HepG2 (cell line): ENCODE results near the gene ZNF281. TPM values are rescaled to one million over a fixed set of nuclear protein-coding genes. Genes with fewer than 3 reads are reported as not detected.

Experiments used
- CC2D1A ChIP-seq: sonication (generic); formaldehyde crosslinking; IDR thresholded peaks from 2 replicates; pipeline ENCODE4 v1.8.1; 2023; ENCODE audit warnings: mild to moderate bottlenecking, missing genetic modification reagents
- CHD4 ChIP-seq: fragments of 200-600 bp; sonication (generic); IDR thresholded peaks from 2 replicates; pipeline ENCODE4 v1.7.0; 2017; ENCODE audit warnings: mild to moderate bottlenecking, low read length, borderline replicate concordance
- GATAD2A ChIP-seq: IDR thresholded peaks from 2 replicates; pipeline ENCODE4 v1.6.1; 2016
- HOXA5 ChIP-seq: sonication (generic); formaldehyde crosslinking; IDR thresholded peaks from 2 replicates; pipeline ENCODE4 v1.4.0; 2020; ENCODE audit warnings: missing genetic modification reagents
- KLF6 ChIP-seq: IDR thresholded peaks from 2 replicates; pipeline ENCODE4 v1.8.0; 2016; ENCODE audit warnings: missing biosample characterization, missing genetic modification reagents
- KMT2B ChIP-seq: IDR thresholded peaks from 2 replicates; pipeline ENCODE4 v1.6.1; 2016; ENCODE audit warnings: missing genetic modification reagents, missing compliant biosample characterization
- MBD4 ChIP-seq: IDR thresholded peaks from 2 replicates; pipeline ENCODE4 v1.6.1; 2012; ENCODE audit warnings: low read length, inconsistent platforms, borderline replicate concordance
- NFIC ChIP-seq: IDR thresholded peaks from 2 replicates; pipeline ENCODE4 v1.6.1; 2012; ENCODE audit warnings: mild to moderate bottlenecking, low read length, inconsistent platforms
- NFKBIZ ChIP-seq: IDR thresholded peaks from 2 replicates; pipeline ENCODE4 v1.6.1; 2018; ENCODE audit warnings: missing genetic modification reagents, missing compliant biosample characterization
- PTBP1 ChIP-seq: fragments of 200-400 bp; formaldehyde crosslinking; IDR thresholded peaks from 2 replicates; pipeline ENCODE4 v1.6.1; 2018; ENCODE audit warnings: low read length, low read depth; ENCODE audit not compliant: poor library complexity, severe bottlenecking
- RBM22 ChIP-seq: fragments of 200-400 bp; formaldehyde crosslinking; optimal IDR thresholded peaks from 2 replicates; pipeline ENCODE3; 2017; ENCODE audit warnings: mild to moderate bottlenecking, low read length, moderate library complexity
- REL ChIP-seq: sonication (generic); formaldehyde crosslinking; conservative IDR thresholded peaks from 2 replicates; pipeline ENCODE4 v1.8.0; 2022; ENCODE audit warnings: mild to moderate bottlenecking, missing genetic modification reagents, moderate library complexity
- REPIN1 ChIP-seq: sonication (generic); formaldehyde crosslinking; IDR thresholded peaks from 2 replicates; pipeline ENCODE4 v1.8.0; 2022; ENCODE audit warnings: missing genetic modification reagents, low read depth, mild to moderate bottlenecking, borderline replicate concordance
- SYNCRIP ChIP-seq: fragments of 200-400 bp; formaldehyde crosslinking; IDR thresholded peaks from 2 replicates; pipeline ENCODE4 v1.6.1; 2018; ENCODE audit warnings: mild to moderate bottlenecking, low read depth, low read length; ENCODE audit not compliant: insufficient read depth
- TFDP1 ChIP-seq: IDR thresholded peaks from 2 replicates; pipeline ENCODE4 v1.6.1; 2016; ENCODE audit warnings: missing compliant biosample characterization, missing genetic modification reagents, borderline replicate concordance
- ZBTB14 ChIP-seq: sonication (generic); formaldehyde crosslinking; IDR thresholded peaks from 2 replicates; pipeline ENCODE4 v1.4.0; 2020; ENCODE audit warnings: missing genetic modification reagents
- ZNF510 ChIP-seq: sonication (generic); formaldehyde crosslinking; IDR thresholded peaks from 2 replicates; pipeline ENCODE4 v1.4.0; 2020; ENCODE audit warnings: low read depth, mild to moderate bottlenecking, missing genetic modification reagents
- ZNF562 ChIP-seq: sonication (generic); formaldehyde crosslinking; IDR thresholded peaks from 2 replicates; pipeline ENCODE4 v1.8.0; 2022; ENCODE audit warnings: missing genetic modification reagents, borderline replicate concordance
- ZNF674 ChIP-seq: sonication (generic); formaldehyde crosslinking; IDR thresholded peaks from 2 replicates; pipeline ENCODE4 v1.5.0; 2020; ENCODE audit warnings: low read depth, mild to moderate bottlenecking, missing genetic modification reagents
- ZSCAN29 ChIP-seq: sonication (generic); formaldehyde crosslinking; conservative IDR thresholded peaks from 2 replicates; pipeline ENCODE4 v1.4.0; 2020; ENCODE audit warnings: mild to moderate bottlenecking, missing genetic modification reagents
- polyA plus RNA-seq, 8 experiments: library from polyadenylated mRNA; depleted of rRNA in 3 of 8; stranded (reverse) in 7 of 8; unstranded in 1 of 8; fragments of >200 nt; fragmentation: Illumina TruSeq in 4 of 8; extraction: Trizol in 4 of 8; gene quantifications; 2 replicates each; pipeline versions ENCODE4 v1.2.1 to v1.2.3, GENCODE V29; 2011 to 2016; ENCODE audit warnings: low read depth in 4 of 8, missing spikeins in 1 of 8, mixed read lengths in 1 of 8; ENCODE audit not compliant: insufficient read depth in 1 of 8
- total RNA-seq, 5 experiments: library from RNA; depleted of rRNA; stranded (reverse); fragments of >200 nt; fragmentation: Illumina TruSeq; extraction: Trizol; gene quantifications; 2 replicates each; pipeline ENCODE4 v1.2.3, GENCODE V29; 2016; ENCODE audit warnings: low read depth in 1 of 5
- TF ChIP-seq, protein P1 (sequence below): sonication (generic); formaldehyde crosslinking; IDR thresholded peaks from 2 replicates; pipeline ENCODE4 v1.5.0; 2020; ENCODE audit warnings: mild to moderate bottlenecking, missing genetic modification reagents, borderline replicate concordance
- TF ChIP-seq, protein P2 (sequence below): sonication (generic); formaldehyde crosslinking; IDR thresholded peaks from 2 replicates; pipeline ENCODE4 v1.4.0; 2020; ENCODE audit warnings: missing genetic modification reagents, borderline replicate concordance

Gene ZNF281
- total and polyA plus RNA-seq, 2 of the 13 experiments (the other 11 are each of a cell fraction or from before 2014, with no cell fraction given): 7.7 to 20.6 TPM

DNA sequence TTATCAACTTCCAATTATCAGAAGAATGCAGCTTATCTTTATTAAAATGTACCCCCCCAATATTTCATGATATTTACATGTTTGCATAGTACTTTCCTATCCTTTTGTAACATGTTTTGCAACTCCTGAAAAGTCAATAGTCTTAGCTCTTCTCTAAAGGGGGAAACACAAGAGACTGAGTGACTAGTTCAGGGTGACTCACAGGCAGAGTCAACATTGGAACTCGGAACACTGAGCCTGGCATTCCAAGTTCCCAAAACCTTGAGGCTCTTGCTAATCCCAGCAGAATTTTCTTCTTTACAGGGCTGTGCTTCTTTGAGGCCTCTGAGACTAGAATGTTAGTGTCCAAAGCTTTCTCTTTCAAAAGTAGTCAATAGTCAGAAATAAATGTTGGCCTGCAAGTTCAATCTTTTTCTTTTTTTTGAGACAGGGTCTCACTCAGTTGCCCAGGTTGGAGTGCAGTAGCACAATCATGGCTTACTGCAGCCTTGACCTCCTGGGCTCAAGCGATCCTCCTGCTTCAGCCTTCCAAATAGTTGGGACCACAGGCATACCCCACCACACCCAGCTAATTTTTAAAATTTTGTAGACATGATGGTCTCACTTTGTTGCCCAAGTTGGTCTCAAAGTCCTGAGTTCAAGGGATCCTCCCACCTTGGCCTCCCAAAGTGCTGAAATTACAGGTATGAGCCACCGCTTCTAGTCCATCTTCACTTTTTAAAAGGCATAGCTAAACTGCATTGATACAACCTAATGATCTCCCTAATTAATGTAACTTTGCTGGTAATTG is 37.5 kb downstream of the ZNF281 start (continued):
- TF ChIP-seq, protein P1, sequence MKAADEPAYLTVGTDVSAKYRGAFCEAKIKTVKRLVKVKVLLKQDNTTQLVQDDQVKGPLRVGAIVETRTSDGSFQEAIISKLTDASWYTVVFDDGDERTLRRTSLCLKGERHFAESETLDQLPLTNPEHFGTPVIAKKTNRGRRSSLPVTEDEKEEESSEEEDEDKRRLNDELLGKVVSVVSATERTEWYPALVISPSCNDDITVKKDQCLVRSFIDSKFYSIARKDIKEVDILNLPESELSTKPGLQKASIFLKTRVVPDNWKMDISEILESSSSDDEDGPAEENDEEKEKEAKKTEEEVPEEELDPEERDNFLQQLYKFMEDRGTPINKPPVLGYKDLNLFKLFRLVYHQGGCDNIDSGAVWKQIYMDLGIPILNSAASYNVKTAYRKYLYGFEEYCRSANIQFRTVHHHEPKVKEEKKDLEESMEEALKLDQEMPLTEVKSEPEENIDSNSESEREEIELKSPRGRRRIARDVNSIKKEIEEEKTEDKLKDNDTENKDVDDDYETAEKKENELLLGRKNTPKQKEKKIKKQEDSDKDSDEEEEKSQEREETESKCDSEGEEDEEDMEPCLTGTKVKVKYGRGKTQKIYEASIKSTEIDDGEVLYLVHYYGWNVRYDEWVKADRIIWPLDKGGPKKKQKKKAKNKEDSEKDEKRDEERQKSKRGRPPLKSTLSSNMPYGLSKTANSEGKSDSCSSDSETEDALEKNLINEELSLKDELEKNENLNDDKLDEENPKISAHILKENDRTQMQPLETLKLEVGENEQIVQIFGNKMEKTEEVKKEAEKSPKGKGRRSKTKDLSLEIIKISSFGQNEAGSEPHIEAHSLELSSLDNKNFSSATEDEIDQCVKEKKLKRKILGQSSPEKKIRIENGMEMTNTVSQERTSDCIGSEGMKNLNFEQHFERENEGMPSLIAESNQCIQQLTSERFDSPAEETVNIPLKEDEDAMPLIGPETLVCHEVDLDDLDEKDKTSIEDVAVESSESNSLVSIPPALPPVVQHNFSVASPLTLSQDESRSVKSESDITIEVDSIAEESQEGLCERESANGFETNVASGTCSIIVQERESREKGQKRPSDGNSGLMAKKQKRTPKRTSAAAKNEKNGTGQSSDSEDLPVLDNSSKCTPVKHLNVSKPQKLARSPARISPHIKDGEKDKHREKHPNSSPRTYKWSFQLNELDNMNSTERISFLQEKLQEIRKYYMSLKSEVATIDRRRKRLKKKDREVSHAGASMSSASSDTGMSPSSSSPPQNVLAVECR (CRISPR knock-in tag): peak; percentile 40; the same call in 1 of the 2 replicates
- TF ChIP-seq ZNF674 (CRISPR knock-in tag) (no peak), CC2D1A (CRISPR knock-in tag) (no peak), ZNF510 (no peak), KLF6 (peak; percentile 71; the same call in 1 of the 2 replicates), PTBP1 (no peak), NFKBIZ (peak; percentile 80; the same call in 1 of the 2 replicates), RBM22 (no peak), MBD4 (peak; percentile 83), REL (CRISPR knock-in tag) (0 out of 2 replicates have a peak, but pooled peaks have one; percentile 29), NFIC (peak; percentile 98), HOXA5 (CRISPR knock-in tag) (peak; percentile 72), KMT2B (CRISPR knock-in tag) (no peak), ZBTB14 (CRISPR knock-in tag) (no peak), REPIN1 (CRISPR knock-in tag) (peak; percentile 64; the same call in 1 of the 2 replicates), SYNCRIP (no peak), CHD4 (peak; percentile 86; the same call in 1 of the 2 replicates), GATAD2A (CRISPR knock-in tag) (peak; percentile 100), ZNF562 (CRISPR knock-in tag) (no peak), ZSCAN29 (CRISPR knock-in tag) (peak; percentile 50; the same call in 1 of the 2 replicates), TFDP1 (CRISPR knock-in tag) (no peak)
- TF ChIP-seq, protein P2, sequence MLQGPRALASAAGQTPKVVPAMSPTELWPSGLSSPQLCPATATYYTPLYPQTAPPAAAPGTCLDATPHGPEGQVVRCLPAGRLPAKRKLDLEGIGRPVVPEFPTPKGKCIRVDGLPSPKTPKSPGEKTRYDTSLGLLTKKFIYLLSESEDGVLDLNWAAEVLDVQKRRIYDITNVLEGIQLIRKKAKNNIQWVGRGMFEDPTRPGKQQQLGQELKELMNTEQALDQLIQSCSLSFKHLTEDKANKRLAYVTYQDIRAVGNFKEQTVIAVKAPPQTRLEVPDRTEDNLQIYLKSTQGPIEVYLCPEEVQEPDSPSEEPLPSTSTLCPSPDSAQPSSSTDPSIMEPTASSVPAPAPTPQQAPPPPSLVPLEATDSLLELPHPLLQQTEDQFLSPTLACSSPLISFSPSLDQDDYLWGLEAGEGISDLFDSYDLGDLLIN (CRISPR knock-in tag): no peak
